ENCODE data around the gene TF. TPM values are rescaled to one million over a fixed set of nuclear protein-coding genes. Genes with fewer than 3 reads are reported as not detected.

TF gene
- 0.02 and 0.08 TPM in 2 replicates for polyA plus RNA-seq (2012; rRNA removed)
- polyA plus RNA-seq (2012; cell fraction: cytosol; rRNA removed): under 0.01 and 0.03 TPM in 2 replicates
- 0.04 and 0.26 TPM in 2 replicates for polyA plus RNA-seq (2012; cell fraction: nucleus; rRNA removed)

DNA sequence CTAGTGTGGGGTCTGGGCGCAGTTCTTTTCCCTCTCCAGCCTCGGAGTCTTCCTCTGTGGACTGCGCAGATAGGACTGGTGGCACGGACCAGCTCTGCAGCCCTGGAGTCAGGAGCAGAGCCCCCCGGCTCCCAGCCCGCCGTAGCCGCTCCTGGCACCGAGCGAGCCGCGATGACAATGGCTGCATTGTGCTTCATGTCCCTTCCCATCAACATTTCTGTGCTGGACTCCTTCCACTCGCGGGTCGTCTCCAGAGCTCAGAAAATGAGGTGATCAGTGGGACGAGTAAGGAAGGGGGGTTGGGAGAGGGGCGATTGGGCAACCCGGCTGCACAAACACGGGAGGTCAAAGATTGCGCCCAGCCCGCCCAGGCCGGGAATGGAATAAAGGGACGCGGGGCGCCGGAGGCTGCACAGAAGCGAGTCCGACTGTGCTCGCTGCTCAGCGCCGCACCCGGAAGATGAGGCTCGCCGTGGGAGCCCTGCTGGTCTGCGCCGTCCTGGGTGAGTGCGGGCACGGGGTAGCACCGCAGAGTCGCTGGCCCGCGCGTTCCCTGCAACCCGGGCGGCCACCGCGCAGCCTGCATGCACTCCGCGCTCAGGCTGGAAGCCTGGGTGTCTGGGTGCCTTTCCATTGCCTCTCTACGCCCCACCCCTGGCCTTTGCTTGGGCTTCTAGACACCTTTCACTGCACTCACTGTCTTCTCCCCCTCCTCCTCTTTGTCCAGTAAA, at the start of gene TF:
Gene TF (plus strand): TSS at position 413 of the 731 bp plus-strand sequence. CDS start 48 bp downstream, at position 461.
- Histone ChIP-seq H4K20me1 (ENCODE audit: insufficient read depth) (no peaks in the 10 kb centered on the region), H3K4me2 (peak within 1 kb of the TSS; percentile 15; the same call in 1 of the 2 replicates), H3K36me3 (replicated peaks in 1 of 2; ENCODE audit: control insufficient read depth in 1 of 2, insufficient read depth in 2 of 2, low read length in 1 of 2) (no peaks in the 10 kb centered on the region), H3K9me3 (no peaks in the 10 kb centered on the region), H3F3A (replicated peaks; ENCODE audit: insufficient read depth) (no peaks in the 10 kb centered on the region), H3K9ac (no peak within 1 kb of the TSS), H3K79me2 (ENCODE audit: insufficient read depth) (no peaks in the 10 kb centered on the region), H2AFZ (ENCODE audit: low read depth) (no peak within 1 kb of the TSS), H3K27me3 (ENCODE audit: insufficient read depth) (peaks cover 24% of the 10 kb centered on the region), H3K9me2 (no peaks in the 10 kb centered on the region), H3K27ac (ENCODE audit: low read depth in 2 of 2, low read length in 1 of 2) (no peak within 1 kb of the TSS), H3K4me1 (ENCODE audit: control insufficient read depth in 1 of 2, insufficient read depth in 2 of 2, low read depth in 1 of 2, low read length in 1 of 2) (peaks cover 0 to 6% of the 10 kb centered on the region in 2 experiments; a peak in 1 of 4 replicates), H3K4me3 (ENCODE audit: low read depth in 2 of 2, low read length in 1 of 2) (peak within 1 kb of the TSS in 1 of 2 experiments; percentile 19; a peak in 1 of 4 replicates)
- 21% methylated on average over 18 of the region's 50 CpGs for WGBS (ENCODE audit: low lambda C conversion rate)
- ChIA-PET CTCF (no interaction called here), POLR2A (no interaction called here)
- peak; percentile 76 for DNase-seq
- TF ChIP-seq ELF1 (IDR thresholded peaks at IDR 0.05) (no peak), MXI1 (IDR thresholded peaks at IDR 0.05; ENCODE audit: low read depth, low read length) (no peak), RXRA (IDR thresholded peaks at IDR 0.05; ENCODE audit: borderline replicate concordance, low read depth) (no peak), MEF2A (IDR thresholded peaks at IDR 0.05; ENCODE audit: borderline replicate concordance, low read depth) (no peak), NFIC (IDR thresholded peaks at IDR 0.05; ENCODE audit: borderline replicate concordance) (no peak), RFX5 (IDR thresholded peaks at IDR 0.05; ENCODE audit: low read length) (no peak), RCOR1 (IDR thresholded peaks at IDR 0.05; ENCODE audit: low read length) (no peak), YY1 (IDR thresholded peaks at IDR 0.05; ENCODE audit: low read depth) (no peak)
- TF ChIP-seq, protein P1, sequence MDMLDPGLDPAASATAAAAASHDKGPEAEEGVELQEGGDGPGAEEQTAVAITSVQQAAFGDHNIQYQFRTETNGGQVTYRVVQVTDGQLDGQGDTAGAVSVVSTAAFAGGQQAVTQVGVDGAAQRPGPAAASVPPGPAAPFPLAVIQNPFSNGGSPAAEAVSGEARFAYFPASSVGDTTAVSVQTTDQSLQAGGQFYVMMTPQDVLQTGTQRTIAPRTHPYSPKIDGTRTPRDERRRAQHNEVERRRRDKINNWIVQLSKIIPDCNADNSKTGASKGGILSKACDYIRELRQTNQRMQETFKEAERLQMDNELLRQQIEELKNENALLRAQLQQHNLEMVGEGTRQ (IDR thresholded peaks at IDR 0.05; ENCODE audit: borderline replicate concordance, low read depth, low read length): no peak
- TF ChIP-seq, protein P2, sequence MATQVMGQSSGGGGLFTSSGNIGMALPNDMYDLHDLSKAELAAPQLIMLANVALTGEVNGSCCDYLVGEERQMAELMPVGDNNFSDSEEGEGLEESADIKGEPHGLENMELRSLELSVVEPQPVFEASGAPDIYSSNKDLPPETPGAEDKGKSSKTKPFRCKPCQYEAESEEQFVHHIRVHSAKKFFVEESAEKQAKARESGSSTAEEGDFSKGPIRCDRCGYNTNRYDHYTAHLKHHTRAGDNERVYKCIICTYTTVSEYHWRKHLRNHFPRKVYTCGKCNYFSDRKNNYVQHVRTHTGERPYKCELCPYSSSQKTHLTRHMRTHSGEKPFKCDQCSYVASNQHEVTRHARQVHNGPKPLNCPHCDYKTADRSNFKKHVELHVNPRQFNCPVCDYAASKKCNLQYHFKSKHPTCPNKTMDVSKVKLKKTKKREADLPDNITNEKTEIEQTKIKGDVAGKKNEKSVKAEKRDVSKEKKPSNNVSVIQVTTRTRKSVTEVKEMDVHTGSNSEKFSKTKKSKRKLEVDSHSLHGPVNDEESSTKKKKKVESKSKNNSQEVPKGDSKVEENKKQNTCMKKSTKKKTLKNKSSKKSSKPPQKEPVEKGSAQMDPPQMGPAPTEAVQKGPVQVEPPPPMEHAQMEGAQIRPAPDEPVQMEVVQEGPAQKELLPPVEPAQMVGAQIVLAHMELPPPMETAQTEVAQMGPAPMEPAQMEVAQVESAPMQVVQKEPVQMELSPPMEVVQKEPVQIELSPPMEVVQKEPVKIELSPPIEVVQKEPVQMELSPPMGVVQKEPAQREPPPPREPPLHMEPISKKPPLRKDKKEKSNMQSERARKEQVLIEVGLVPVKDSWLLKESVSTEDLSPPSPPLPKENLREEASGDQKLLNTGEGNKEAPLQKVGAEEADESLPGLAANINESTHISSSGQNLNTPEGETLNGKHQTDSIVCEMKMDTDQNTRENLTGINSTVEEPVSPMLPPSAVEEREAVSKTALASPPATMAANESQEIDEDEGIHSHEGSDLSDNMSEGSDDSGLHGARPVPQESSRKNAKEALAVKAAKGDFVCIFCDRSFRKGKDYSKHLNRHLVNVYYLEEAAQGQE (IDR thresholded peaks at IDR 0.05; ENCODE audit: low read depth, low read length): no peak

DNA sequence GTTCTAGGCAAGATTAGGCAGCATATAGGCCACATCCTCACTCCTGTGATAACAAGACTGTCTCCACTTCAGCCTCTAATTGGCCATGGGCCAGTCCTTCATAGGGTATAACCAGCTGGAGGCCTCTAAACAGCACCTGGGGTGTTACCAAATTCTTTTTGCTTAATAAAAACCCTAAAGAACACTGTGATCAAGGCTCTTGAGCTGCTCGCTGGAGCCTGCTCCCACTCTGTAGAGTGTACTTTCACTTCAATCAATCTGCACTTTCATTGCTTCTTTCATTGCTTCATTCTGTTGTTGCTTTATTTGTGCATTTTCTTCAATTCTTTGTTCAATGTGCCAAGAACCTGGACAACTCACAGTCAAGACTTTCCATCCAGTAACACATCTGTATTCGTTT, 48.2 kb upstream of the TF start:
- H2AFZ ChIP-seq (ENCODE audit: low read depth): no peak overlapping the region
- H3K27me3 ChIP-seq (ENCODE audit: insufficient read depth): no peaks in the 10 kb centered on the region
- no peaks in the 10 kb centered on the region for H3K4me1 ChIP-seq (ENCODE audit: control insufficient read depth in 1 of 2, insufficient read depth in 2 of 2, low read depth in 1 of 2, low read length in 1 of 2)
- WGBS (ENCODE audit: low lambda C conversion rate): 17% methylated on average over 2 of the region's 2 CpGs
- POLR2A ChIA-PET: no interaction called here
- H3K36me3 ChIP-seq (replicated peaks in 1 of 2; ENCODE audit: control insufficient read depth in 1 of 2, insufficient read depth in 2 of 2, low read length in 1 of 2): no peaks in the 10 kb centered on the region
- no peak overlapping the region for H3K27ac ChIP-seq (ENCODE audit: low read depth in 2 of 2, low read length in 1 of 2)
- CTCF ChIA-PET: no interaction called here
- no peaks in the 10 kb centered on the region for H3K79me2 ChIP-seq (ENCODE audit: insufficient read depth)
- no peaks in the 10 kb centered on the region for H4K20me1 ChIP-seq (ENCODE audit: insufficient read depth)
- H3K9me3 ChIP-seq: no peaks in the 10 kb centered on the region
- no peaks in the 10 kb centered on the region for H3K9me2 ChIP-seq
- H3F3A ChIP-seq (replicated peaks; ENCODE audit: insufficient read depth): no peaks in the 10 kb centered on the region
- no peak overlapping the region for H3K4me2 ChIP-seq
- DNase-seq: no peak
- TF ChIP-seq MXI1 (IDR thresholded peaks at IDR 0.05; ENCODE audit: low read depth, low read length) (no peak), GABPA (IDR thresholded peaks at IDR 0.05; ENCODE audit: low read depth) (no peak), FOSL2 (IDR thresholded peaks at IDR 0.05; ENCODE audit: borderline replicate concordance, low read depth) (no peak), YY1 (IDR thresholded peaks at IDR 0.05; ENCODE audit: low read depth) (no peak), MEF2A (IDR thresholded peaks at IDR 0.05; ENCODE audit: borderline replicate concordance, low read depth) (no peak)
- TF ChIP-seq, protein P3, sequence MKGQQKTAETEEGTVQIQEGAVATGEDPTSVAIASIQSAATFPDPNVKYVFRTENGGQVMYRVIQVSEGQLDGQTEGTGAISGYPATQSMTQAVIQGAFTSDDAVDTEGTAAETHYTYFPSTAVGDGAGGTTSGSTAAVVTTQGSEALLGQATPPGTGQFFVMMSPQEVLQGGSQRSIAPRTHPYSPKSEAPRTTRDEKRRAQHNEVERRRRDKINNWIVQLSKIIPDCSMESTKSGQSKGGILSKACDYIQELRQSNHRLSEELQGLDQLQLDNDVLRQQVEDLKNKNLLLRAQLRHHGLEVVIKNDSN (IDR thresholded peaks at IDR 0.05; ENCODE audit: borderline replicate concordance, low read depth): no peak
- no peak overlapping the region for H3K4me3 ChIP-seq (ENCODE audit: low read depth in 2 of 2, low read length in 1 of 2)
- H3K9ac ChIP-seq: no peak overlapping the region
